Stimulated activated CD8-positive, alpha-beta memory T cell treated with anti-CD3 and anti-CD28 coated beads, Interleukin-4, amount 100 ng/mL, for 4 hours (primary cell): ENCODE results near the gene DNER.

Experiments
- DNase-seq, 2 donors: peaks; one replicate each; pipeline ENCODE4 v3.0.0-alpha.2; 2020; ENCODE audit warnings: low read depth in 2 of 2, low spot score in 1 of 2

DNER gene

DNA sequence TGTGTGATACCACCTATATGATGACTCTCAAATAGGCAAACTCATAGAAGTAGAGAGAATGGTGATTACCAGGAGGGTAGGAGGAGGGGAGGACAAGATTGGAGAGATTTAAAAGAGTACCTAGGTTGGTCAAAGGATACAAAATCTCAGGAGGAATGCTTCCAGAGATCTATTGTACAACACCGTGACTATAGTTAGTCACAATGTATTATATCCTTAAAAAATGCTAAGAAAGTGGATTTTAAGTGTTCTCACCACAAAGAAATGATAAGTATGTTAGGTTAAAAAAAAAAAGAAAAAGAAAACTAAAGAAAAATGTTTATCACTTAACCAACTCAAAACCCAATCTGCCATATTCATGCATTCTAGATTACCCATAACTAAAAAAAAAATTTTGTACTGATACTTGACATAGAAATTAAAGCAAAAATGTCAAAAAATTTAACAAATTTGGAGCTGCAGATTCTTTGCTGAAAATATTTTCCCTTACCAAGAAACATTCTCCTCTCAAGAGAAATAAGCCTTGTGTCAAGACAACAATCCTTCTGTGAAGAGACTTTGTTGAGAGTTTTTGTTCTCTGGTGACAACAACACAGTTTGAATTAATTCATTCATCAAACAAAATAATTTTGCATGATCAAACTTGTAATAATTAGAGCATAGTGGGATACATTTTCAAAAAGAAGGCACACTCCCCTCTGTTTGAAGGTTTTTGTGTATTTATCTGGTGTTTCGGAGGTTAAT, 213.1 kb downstream of the DNER start:
- DNase-seq = no peak

DNA sequence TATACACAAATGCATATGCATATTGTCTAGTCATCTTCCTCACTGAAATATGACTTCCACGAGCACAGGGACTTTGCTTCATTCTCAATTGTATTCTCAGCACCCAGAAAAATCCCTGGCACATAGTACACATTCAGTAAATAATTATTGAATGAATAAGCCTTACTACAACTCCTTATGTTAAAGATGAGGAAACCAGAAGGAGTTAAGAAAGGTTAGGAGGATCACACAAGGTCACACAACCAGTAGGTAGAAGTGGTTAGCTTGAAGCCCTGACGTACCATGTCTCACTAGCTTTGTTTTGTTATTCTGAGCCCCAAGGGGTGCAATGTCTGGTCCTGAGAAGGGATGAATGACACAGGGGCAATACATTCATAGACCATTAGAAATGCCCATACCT, 222.3 kb downstream of the DNER start:
- no peak for DNase-seq

- no peak for DNase-seq
Measured at GRCh38 chr2:229490167-229490566, 224.2 kb downstream of the DNER start.

GRCh38 chr2:229489016-229489415, 225.3 kb downstream of the DNER start:
- DNase-seq = no peak

GRCh38 chr2:229488232-229488631, 226.1 kb downstream of the DNER start:
- no peak for DNase-seq

- DNase-seq = no peak
Measured at GRCh38 chr2:229486673-229487072, 227.7 kb downstream of the DNER start.

- no peak for DNase-seq
Measured at GRCh38 chr2:229485857-229486256, 228.5 kb downstream of the DNER start.

- no peak for DNase-seq
Measured at GRCh38 chr2:229477269-229477755, 237.0 kb downstream of the DNER start.

GRCh38 chr2:229475778-229476177, 238.6 kb downstream of the DNER start:
- DNase-seq = no peak

- DNase-seq = no peak
Measured at GRCh38 chr2:229474125-229474524, 240.2 kb downstream of the DNER start.

DNA sequence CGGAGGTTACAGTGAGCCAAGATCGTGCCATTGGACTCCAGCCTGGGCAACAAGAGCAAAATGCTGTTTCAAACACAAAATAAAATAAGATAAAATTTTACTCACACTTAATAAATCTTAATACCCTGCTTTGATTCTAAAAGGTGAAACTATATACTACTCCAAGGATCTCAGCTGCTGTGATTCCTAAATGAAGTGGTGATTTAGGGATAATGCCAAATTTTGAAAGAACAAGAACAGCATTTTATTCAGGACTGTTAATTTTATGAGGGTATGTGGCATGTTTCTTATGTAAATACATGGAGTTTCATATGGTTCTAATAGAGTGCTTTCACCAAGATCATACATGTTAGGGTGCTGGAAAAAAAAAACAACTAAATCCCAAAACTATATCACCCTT, 243.6 kb downstream of the DNER start:
- DNase-seq = no peak

DNA sequence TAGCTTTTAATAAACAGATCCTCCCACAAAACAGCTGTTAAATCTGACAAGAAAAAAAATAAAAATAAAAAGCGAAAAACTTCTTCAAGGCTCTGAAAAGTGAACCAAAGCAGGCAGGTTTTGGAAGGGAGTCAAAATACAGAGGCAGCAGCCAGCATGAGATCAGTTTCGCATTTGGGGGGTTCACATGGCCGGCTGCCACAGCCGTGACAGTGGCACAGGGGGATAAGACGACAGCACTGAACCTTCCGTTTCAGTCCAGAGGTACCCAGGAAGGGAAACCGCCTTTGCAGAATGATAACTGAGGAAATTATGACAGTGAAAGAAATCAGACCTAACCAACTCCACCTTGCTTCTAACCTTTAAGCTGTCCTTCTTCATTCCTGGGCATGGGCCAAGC, 246.6 kb downstream of the DNER start:
- no peak for DNase-seq

- no peak for DNase-seq
Measured at GRCh38 chr2:229463841-229464346, 250.5 kb downstream of the DNER start.

DNA sequence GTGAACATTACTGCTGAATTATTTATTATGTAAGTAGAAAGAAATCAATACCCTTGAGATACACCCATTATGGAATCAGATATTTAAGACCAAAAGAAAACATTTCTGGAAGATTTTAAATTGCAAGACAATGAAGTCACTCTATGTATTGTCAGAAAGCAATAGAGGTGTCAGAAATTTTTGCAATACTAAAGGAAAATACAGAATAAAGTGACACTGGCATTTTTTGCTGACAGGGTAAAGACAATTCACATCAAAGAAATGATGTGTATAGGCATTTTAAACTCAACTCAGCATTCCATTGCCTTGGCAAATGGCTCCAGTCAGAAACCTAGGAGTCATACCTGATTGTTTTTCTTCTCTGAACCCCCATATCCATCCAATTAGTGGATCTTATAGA, 252.2 kb downstream of the DNER start:
- no peak for DNase-seq

- no peak for DNase-seq
Measured at GRCh38 chr2:229456091-229456490, 258.3 kb downstream of the DNER start.

DNA sequence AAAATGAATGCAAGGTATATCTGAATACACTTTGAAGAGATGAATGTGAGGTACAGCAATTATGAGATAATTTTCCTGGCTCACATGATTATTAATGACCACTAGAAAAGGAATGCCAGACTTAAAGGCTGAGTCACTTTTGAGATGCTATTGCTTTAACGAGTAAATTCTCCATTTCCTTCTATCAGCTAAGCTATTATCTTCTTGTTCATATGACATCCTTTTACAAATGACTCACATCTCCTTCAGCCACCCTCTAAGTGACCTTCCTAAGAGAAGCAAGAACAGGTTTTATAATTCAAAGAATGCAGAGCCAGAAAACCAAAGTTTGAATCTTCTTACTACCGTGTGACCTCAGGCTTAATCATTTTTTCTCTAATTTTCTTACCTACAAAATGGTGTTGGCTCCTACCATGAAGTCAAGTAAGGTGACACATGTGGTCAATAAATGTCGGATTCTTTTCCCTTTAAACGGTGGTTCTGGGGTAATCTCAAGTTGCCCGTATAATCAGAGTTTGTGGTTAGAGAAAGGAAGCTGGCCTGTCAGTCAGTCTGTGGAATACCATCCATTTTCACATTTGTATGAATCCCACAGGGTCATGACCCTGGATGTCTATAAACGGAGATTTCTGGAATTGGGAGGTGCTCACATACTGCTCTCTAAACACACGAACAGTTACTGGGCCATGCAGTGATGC, 259.3 kb downstream of the DNER start:
- DNase-seq = no peak

DNA sequence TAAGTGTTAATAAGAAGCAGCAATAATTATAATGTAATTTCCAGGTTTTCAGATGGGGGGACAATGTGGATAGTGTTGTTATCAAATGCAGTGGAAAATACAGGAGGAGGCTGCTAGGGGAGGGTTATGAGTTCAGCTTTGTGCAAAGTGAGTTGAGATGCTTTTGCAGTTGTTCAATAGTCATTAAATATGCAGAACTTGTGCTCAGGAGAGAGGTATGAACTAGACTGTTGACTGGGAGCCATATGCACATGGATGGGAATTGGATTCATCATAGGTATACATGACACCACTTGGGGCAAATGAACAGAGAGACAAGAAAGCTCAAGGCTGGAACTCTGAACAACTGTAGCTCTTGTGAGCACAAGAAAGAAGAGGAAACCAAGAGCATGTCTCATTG, 261.1 kb downstream of the DNER start:
- no peak for DNase-seq

GRCh38 chr2:229451852-229452251, 262.5 kb downstream of the DNER start:
- DNase-seq = no peak

GRCh38 chr2:229447227-229447626, 267.1 kb downstream of the DNER start:
- DNase-seq = no peak

DNA sequence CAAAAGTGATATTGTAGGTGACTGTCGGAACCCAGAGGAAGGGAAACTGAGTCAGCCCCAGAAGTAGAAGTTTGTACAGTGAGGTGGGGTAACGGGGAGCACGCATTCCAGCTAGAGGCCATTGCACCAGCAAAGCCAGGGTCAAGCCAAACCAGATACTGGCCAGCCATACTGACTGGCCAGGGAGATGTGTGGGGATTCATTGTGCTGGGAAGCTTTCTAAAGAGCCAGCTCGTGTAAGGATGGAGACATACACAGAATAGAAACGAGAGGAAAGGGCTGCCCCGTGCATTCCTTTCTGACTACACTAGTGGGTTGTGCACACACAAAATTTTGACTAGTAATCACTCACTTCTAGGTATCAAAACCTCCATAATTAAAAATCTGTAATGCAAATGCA, 268.0 kb downstream of the DNER start:
- DNase-seq = no peak

DNA sequence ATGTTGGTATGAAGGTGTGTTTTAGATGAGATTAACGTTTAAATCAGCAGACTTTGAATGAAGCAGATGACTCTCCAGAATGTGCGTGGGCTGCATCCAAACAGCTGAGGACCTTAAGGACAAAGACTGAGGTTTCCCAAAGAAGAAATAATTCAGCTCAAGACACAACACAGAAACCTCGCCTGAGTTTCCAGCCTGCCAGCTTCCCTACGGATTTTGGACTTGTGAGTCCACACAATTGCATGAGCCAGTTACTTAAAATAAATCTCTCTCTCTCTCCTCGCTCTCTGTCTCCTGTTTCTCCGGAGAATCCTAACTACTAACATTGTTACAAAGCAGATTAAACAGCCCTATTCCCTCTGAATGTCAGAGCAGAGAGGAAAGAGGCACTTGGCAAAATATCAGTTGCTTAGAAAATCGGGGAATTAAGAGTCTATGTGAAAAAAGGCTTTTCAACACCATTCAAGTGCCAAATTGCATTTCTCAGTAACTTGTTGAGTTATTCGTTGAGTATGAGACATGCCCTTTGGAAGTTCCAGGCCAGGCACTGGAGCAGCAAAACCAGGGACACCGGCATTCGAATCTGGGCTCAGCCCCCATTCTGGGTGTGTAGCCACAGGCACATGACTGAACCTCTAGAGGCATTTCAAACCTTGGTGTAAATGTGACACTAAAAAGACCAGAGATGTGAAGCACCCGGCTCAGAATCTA, 268.7 kb downstream of the DNER start:
- no peak for DNase-seq

- no peak for DNase-seq
Measured at GRCh38 chr2:229445019-229445418, 269.3 kb downstream of the DNER start.
